HCT116 (cell line): ENCODE measurements around the gene RYR3.

Experiments used
- CTCF ChIP-seq, 3 experiments: fragments of 200-600 bp in 1 of 3; sonication (generic) in 1 of 3; IDR thresholded peaks in 2 of 3; conservative IDR thresholded peaks in 1 of 3; 2 replicates each; pipeline ENCODE4 v1.5.1; 2012 to 2017; ENCODE audit warnings: low read depth in 2 of 3, low read length in 2 of 3, antibody characterized with exemption in 1 of 3, borderline replicate concordance in 1 of 3, control low read depth in 1 of 3, mild to moderate bottlenecking in 1 of 3, mixed read lengths in 1 of 3, mixed run types in 1 of 3, moderate library complexity in 1 of 3; ENCODE audit not compliant: insufficient read depth in 1 of 3
- EZH2 ChIP-seq: fragments of 200-600 bp; sonication (generic); IDR thresholded peaks from 2 replicates; pipeline ENCODE4 v1.6.1; 2017; ENCODE audit warnings: antibody characterized with exemption, mixed run types
- EZH2phosphoT487 ChIP-seq: fragments of 200-600 bp; IDR thresholded peaks from 2 replicates; pipeline ENCODE4 v1.6.1; 2018; ENCODE audit warnings: antibody characterized with exemption, borderline replicate concordance
- JUND ChIP-seq: IDR thresholded peaks from 2 replicates; pipeline ENCODE4 v1.6.1; 2012
- POLR2A ChIP-seq: IDR thresholded peaks from 2 replicates; pipeline ENCODE4 v1.7.0; 2011; ENCODE audit warnings: borderline replicate concordance; ENCODE audit not compliant: insufficient read depth, insufficient read length; ENCODE audit errors: extremely low read depth
- POLR2AphosphoS5 ChIP-seq: IDR thresholded peaks from 2 replicates; pipeline ENCODE4 v1.6.1; 2011; ENCODE audit warnings: mild to moderate bottlenecking, low read depth, low read length, moderate library complexity
- RAD21 ChIP-seq: IDR thresholded peaks from 2 replicates; pipeline ENCODE4 v1.6.1; 2012; ENCODE audit warnings: low read depth, mild to moderate bottlenecking
- SIN3A ChIP-seq: IDR thresholded peaks from 2 replicates; pipeline ENCODE4 v1.6.1; 2012; ENCODE audit warnings: low read depth
- TCF7L2 ChIP-seq: IDR thresholded peaks from 2 replicates; pipeline ENCODE4 v1.7.0; 2011; ENCODE audit warnings: borderline replicate concordance, inconsistent platforms; ENCODE audit not compliant: insufficient read depth, insufficient read length; ENCODE audit errors: extremely low read depth
- ZBTB33 ChIP-seq: IDR thresholded peaks from 2 replicates; pipeline ENCODE4 v1.6.1; 2011; ENCODE audit warnings: mild to moderate bottlenecking, low read length, moderate library complexity; ENCODE audit not compliant: insufficient replicate concordance; ENCODE audit errors: extremely low read depth
- ZFX ChIP-seq: fragments of 450-650 bp; IDR thresholded peaks from 2 replicates; pipeline ENCODE4 v1.6.1; 2017

- TF ChIP-seq ZBTB33 (no peak), CTCF (IDR thresholded peaks at IDR 0.05 in 2 of 3, conservative IDR thresholded peaks at IDR 0.05 in 1 of 3; ENCODE audit: borderline replicate concordance in 1 of 3, insufficient read depth in 1 of 3, low read depth in 2 of 3, low read length in 2 of 3) (no peak), JUND (no peak), POLR2A (no peak), EZH2 (no peak), SIN3A (no peak), RAD21 (no peak), EZH2phosphoT487 (no peak), ZFX (no peak), TCF7L2 (no peak), POLR2AphosphoS5 (no peak)
Observed at GRCh38 chr15:33735143-33735542, 424.4 kb downstream of the RYR3 start.
